Activated CD8-positive, alpha-beta memory T cell treated with anti-CD3 and anti-CD28 coated beads, Interleukin-2, amount 50 U/mL, for 1 hour (primary cell): ENCODE data around the gene ZSCAN22.
"Not testable (repeated sequence)": the region's sequence is repeated elsewhere in the genome, so short reads cannot be mapped to it uniquely, and the experiment has no call there.

Experiments used
- DNase-seq: peaks from one replicate; pipeline ENCODE4 v3.0.0-alpha.2; 2020; ENCODE audit errors: extremely low read depth

The ZSCAN22 gene

DNA sequence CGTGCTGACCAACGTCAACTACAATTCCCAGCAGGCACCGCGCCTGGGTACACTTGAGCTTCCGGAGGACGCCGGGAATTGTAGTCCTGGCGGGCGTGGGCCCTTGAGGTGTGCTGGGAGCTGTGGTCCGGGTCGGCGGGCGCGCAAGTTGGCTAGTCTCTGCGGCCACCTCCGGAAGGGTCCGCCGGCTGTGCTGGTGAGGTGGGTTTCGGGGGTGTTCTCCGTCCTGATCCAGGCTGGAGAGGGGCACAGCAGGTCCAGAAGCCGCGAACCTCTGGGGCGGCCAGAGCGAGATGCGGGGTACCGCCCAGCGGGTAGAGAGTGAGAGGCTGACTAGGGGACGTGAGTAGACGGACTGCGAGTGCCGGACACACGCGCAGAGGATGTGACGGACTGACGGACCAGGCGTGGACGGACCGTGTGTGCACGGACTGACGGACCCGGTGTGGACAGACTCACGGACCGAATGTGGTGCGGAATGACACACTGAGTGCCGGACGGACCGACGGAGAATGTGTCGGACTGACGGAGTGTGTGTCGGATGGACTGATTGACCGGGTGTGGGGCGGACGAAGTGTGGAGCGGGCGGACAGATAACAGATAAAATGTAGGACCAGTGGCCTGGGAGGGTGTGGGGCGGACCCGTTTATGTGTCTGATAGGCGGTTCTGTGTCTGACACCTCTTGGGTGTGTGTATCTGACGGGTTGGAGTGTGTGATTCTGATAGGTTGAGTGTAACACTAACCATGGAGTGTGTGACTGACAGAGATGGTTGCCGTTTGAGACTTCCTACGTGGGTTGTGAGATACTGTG lies at the start of gene ZSCAN22:
TSS of gene ZSCAN22 (plus strand) at position 81 of the 813 bp plus-strand sequence. CDS start 7,809 bp downstream, outside the sequence.
- peak; percentile 74 for DNase-seq

DNA sequence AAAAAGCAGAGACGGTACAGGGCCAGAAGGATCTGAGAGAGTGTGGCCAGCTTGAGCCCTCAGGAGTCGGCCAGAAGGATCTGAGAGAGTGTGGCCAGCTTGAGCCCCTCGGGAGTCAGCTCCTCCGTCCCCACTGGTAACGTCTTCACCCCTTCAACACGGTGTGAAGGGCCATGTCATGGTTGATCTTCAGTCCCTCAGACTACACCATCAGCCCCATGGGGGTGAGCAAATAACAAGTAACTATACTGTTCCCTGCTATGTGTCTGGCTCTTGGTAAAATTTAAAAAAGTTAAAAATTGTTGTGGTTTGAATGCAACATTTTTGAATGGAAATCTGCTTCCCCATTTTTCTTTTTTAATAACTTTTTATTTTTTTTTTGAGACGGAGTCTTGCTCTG lies 49.6 kb upstream of the ZSCAN22 start:
- DNase-seq: no peak

DNA sequence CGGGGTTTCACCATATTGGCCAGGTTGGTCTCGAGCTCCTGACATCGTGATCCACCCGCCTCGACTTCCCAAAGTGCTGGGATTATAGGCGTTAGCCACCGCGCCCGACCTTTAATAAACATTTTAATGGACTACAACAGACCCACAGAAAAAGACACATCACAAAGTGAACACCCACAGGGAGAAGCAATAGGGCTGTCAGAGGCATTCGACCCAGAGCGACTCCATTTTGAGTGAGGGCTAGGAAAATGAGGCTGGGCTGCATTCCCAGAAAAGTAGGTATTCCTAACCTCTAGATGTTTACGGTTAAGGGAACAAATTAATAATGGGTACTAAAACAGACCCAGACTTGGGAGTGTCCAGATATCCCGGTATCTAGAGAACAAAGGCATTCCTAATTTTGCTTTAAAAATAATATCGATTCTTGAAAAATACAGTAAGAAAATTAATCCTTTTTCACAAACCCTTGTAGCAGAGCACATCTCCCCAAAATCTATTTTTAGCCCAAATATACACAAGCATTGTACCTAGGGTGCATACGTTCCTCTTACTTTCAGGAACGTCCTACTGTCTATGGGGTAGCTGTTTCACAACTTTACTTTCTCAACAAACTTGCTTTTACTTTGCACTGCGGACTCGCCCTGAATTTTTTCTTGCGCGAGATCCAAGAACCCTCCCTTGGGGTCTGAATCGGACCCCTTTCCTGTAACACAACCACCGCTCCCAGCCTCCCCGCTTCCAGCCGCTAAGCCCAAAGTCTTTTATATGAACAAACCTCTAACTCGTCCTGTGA lies 48.9 kb upstream of the ZSCAN22 start:
- no peak for DNase-seq

DNA sequence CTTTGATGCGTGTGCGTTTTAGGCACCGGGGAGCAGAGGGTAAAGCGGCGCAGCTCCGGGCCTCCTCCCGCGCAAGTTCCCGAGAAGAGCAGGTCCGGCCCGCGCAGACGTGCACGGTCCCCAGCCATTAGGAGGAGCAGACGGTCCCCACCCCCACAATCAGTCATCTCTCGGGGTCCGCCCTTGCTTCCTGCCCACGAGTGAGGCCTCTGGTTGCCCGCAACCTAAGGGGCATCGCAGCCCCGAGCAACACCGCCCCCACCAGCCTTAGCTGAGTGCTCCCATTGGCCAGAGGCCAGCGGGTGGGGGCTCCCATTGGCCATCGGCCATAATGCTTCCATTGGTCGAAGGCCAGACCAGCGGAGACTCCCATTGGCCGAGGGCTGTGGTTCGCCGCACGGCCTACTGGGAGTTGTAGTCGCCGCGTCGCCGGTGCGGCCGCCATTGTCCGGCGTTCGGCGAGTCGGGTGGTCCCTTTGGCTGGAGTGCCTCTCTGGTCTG lies 48.2 kb upstream of the ZSCAN22 start, which contains the start of gene ZNF8:
TSS of gene ZNF8 (plus strand) at position 415 of the 501 bp plus-strand sequence. CDS start 127 bp downstream, outside the sequence.
- DNase-seq: peak; percentile 97

DNA sequence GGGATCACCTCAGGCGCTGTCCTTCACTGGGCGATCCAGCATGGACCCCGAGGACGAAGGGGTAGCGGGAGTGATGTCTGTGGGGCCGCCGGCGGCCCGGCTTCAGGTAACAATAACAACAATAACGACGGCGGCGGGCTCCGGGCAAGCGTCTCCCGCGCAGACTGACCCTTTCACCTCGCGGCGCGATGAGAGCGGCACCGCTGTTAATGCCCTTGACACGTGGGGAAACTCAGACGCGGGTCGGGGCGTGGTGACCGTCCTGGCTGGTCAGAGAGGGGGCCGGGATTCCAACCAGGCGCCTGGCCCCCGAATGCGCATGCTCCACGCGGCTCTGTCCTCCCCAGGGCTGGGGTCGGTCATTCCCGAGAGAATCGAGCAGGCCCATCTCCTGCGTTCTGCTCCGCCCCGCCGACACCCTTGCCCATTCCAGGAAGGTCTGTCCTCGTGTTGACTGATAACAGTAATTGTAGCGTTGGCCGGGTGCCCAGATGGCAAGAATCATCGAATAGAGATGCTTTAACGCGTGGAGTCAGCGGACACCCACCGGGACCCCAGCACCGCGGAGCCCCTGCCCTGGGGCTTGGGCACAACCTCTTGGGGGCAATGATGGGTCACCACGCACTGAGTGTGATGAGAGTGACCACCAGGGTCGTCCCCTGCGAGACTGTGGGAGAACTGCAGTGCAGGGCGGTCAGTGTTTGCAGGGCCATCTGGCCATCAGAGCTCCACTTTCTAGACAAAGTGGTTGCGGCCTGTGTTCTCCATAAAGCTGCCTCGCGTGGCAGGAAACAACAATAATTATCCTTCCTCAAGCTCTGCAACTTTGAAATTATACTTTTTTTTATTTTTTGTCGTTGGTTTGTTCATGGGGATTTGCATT lies 47.5 kb upstream of the ZSCAN22 start:
- DNase-seq: no peak

DNA sequence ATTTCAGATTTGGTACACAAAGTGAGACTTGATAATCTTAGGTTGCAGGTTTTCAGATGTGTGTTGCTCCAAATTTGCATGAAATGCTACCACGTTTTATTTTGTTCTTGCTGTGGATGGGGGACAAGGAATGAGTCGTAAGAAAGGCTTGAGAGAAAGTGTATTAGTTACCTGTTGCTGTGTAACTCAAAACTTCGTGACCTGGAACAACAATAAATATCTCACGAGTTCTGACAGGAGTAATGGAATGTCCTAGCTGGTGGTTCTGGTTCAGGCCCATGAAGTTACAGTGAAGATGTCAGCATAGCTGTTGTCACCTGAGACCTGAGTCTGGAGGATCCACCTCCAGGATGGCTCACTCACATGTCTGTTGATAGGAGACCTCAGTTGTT lies 46.9 kb upstream of the ZSCAN22 start:
- no peak for DNase-seq

DNA sequence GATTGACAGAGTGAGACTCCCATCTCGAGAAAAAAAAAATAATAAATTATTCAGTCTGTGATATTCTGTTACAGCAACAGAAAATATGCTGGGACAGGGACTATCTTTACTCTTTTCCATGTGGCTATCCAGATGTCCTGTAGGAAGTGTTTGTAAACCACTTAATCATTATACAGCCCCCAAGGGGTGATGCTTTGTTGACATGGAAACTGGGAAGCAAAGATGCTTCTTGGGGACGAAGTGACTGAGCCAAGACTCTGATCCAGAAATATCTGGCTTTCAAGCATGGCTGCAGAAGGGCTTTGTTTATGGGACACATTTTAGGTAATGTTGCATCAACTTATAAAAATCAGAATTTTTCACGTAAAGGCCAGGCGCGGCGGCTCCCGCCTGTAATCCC lies 42.6 kb upstream of the ZSCAN22 start:
- no peak for DNase-seq

DNA sequence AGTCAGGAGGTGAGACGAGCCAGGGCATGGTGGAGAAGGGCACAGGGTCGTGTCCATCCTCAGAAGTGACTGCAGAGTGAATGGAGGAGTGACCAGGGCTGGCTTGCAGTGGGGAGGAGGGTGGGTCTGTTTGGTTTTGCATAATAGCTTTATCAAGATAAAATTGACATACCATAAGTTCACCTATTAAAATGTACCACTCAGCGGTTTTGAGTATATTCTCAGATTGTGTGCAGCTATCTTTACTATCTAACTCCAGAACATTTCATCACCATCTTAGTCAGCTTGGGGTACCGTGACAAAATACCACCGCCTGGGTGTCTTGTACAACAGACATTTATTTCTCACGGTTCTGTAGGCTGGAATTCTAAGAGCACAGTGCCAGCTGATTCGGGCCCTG lies 34.9 kb upstream of the ZSCAN22 start:
- DNase-seq: no peak

DNA sequence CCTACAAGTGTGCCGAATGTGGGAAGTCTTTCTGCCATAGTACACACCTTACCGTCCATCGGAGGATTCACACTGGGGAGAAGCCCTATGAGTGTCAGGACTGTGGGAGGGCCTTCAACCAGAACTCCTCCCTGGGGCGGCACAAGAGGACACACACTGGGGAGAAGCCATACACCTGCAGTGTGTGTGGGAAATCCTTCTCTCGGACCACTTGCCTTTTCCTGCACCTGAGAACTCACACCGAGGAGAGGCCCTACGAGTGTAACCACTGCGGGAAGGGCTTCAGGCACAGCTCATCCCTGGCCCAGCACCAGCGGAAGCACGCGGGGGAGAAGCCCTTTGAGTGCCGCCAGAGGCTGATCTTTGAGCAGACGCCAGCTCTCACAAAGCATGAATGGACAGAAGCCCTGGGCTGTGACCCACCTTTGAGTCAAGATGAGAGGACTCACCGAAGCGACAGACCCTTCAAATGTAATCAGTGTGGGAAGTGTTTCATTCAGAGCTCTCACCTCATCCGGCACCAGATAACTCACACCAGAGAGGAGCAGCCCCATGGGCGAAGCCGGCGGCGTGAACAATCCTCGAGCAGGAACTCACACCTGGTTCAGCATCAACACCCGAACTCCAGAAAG lies 31.9 kb upstream of the ZSCAN22 start:
- DNase-seq: no peak

DNA sequence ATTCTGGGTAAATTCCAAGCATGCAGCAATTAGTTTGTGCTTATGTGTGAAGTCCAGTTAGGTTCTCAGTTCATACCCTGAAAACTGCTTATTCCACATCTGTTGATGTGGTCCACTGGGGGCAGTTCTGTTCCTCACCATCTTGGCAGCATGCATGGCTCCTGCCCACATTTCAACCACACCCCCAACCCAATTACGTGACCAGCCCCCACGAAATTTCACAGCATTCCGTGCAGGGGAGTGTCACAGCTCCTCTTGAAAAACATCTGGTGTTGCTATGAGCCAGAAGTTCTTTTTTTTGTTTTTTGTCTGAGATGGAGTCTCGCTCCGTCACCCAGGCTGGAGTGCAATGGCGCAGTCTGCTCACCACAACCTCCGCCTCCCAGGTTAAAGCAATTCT lies 30.7 kb upstream of the ZSCAN22 start:
- DNase-seq: no peak

DNA sequence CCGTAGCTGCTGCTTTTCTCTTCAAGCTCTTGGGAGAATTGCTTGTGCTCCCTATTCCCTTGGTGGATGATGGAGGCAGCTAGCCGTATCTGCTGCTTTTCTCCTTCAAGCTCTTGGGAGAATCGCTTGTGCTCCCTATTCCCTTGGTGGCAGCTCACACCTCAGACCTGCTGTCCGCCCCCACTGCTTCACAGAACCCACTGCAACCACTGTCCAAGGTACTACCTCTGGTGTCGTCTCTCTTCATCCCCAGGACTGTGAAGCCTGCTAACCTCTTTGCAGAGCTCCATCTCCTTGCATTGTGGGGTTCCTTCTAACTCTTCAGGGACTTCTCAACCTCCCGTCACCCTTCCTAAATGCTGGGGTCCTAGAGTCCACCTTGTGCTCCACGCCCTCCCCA lies 26.2 kb upstream of the ZSCAN22 start:
- no peak for DNase-seq

DNA sequence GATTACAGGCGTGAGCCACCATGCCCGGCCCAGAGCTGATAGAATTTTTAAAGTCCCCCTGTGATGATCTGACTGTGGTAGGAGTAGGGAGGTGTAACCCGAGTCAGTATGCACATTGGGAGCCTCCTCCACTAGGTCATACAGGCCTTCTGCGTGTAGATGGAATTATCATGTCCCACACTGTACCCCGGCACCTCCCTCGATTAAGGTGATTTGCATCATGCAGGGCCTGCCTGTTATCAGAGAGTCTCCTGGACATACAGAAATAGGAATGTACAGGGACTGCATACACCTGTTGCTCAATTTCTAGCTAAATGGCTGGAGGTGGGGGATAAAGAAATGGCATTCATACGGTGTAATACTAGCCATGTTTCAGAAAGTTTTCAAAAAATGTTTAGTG lies 22.5 kb upstream of the ZSCAN22 start:
- no peak for DNase-seq

DNA sequence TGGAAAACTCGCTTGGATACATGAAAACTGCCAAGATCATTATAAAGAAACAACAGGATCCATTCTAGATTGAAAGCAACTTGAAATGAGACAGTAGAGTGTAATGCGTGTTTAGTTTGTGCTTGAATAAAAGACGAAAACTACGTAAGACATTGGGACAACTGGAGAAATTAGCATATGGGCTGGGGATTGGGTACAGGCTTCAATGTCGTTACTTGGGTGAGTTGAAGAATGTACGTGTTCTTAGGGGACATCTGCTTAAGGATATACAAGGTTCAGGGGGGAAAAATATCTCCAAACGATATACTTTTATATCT lies 22.1 kb upstream of the ZSCAN22 start:
- no peak for DNase-seq

DNA sequence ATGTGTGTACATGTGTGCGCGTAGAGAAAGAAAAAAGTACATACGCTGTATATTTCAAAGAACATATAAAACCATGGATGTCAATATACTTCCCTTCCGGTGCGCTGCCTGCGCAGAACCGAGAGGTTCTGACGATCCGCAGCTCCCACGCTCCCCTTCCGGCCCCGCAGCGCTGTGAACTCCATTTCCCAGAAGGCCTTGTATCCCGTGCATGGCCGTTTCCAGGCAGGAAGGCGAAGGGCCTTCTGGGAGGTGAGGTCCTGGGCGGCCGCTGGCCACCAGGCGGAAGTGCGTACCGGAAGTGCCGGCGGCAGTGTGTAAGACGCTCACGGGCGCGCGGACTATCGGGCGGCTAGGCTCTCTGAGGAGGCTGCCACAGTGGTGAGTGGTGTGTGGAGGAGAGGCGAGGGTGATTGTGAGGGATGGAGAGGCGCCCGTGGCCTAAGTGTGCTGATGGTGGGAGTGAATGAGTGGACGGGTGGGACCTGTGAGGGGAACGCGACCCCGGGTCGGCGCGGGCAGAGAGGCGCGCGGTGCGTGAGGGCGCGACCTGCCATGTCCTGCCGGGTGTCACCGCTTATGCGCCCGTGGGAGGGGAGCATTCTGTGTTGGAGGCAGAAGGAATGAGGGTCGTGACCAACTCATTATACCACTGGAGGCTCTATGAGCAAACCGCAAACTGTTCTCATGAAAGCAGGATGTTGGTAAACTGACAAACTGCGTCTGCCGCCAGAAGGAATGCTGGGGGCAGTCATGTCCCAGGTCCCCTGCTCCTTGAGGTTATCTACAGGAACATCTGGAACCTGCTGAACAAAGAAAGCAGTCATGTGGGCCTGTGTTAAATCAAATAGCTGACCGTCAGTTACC lies 21.5 kb upstream of the ZSCAN22 start, which contains the start of gene ERVK3-1:
TSS of gene ERVK3-1 (plus strand) at position 313 of the 867 bp plus-strand sequence. CDS start 6,792 bp downstream, outside the sequence.
- DNase-seq: peak; percentile 89

DNA sequence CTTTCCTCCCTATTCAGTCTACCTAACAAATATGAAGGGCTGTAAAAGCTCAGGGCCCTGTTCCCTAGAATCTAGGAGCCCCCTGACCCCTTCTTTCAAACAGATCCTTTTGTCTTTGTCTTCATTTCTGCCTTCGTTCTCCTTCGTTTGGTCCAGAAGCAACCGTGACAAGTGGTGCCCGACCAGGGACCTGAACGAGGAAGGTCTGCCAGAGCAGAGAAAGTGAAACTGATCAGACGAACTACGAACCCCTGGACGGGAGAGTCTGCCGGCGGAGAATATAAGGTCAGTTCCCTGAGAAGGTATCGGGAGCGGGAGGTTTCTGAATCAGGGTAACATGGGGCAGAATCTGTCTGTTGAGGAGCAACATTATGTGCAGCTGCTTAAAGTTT lies 20.9 kb upstream of the ZSCAN22 start:
- DNase-seq: no peak

DNA sequence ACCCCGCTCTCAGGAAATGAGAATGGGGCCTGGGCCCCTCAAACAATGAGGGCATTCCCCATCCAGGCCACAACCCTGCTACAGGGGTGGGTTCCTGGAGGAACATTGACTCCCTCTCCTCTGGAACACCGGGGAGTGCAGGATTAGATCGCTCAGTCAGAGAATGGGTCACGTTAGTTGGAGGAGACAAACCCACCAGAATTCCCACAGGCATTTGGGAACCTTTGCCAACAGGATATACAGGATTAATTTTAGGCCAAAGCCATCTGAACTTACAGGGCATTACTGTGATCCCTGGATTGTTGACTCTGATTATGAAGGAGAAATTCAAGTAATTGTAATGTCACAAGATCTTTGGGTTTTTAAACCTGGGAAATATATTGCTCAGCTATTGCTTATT lies 19.1 kb upstream of the ZSCAN22 start:
- no peak for DNase-seq

DNA sequence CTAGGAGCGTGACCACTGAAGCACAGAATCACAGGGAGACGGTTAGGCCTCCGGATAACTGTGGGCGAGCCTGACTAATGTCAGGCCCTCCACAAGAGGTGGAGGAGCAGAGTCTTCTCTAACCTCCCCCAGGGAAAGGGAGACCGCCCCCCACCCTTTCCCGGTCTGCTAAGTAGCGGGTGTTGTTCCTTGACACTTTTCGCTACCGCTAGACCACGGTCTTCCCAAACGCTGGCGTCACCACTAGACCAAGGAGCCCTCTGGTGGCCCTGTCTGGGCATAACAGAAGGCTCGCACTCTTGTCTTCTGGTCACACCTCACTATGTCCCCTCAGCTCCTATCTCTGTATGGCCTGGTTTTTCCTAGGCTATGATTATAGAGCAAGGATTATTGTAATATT lies 16.1 kb upstream of the ZSCAN22 start:
- DNase-seq: not testable (repeated sequence)

DNA sequence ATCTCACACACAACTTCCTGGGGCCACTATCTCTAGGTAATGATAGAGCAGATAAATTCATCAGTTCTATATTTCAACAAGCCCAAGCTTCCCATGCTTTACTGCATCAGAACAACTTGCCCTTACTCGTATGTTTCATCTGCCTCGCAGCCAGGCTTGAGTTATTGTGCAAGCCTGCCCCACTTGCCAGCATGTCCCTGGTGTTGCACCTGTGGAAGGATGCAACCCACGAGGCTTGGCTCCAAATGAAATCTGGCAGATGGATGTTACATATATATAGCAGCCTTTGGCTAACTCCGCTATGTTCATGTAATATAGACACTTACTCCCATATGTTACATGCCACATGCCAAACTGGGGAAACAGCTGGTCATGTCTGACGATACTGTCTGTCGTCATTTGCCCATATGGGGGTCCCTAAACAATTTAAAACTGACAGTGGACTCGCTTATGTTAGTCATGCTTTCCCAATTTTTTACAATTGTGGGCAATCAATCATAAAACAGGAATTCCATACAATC lies 15.4 kb upstream of the ZSCAN22 start:
- no peak for DNase-seq

DNA sequence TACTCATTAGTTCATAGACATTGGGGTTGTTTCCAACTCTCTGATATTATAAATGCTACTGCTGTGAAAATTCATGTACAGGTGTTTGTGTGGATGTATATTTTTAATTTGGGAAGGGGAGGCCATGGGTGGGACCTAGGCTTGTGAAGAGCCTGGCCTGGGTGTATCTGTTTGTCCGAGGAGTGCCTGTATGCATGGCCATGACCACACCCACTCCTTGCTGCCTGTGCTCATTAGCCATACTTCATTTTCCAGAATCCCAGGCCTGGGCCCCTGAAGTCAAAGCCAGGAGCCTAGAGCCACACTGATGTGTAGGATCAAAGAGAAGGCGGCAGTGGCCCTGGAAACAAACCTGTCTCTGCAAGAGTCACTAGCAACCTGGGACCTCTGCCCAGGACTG lies 11.2 kb upstream of the ZSCAN22 start:
- no peak for DNase-seq

DNA sequence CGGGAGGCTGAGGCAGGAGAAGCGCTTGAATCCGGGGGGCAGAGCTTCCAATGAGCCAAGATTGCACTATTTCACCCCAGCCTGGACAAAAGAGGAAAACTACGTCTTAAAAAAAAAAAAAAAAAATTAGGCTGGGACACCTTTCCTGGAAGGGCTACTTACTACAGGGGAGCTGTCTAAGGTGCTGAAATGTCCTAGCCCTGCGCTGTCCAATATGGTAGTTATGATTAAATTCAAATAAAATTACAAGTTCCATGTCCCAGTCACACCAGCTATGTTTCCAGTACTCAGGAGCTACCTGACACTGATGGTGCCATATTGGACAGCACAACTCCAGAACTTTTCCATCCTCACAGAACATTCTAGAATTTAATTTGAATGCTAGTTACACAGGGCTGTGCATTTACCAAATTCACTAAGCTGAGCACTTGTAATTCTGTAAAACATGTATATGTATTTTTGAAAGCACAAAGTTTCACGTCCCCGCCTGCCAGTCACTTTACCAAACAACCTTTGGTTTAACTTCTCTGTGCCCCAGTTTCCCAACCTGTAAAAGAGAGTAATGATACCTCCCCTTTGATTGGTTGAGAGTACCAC lies 9.2 kb upstream of the ZSCAN22 start:
- no peak for DNase-seq
